ENCODE results near the gene NACC1.

DNA sequence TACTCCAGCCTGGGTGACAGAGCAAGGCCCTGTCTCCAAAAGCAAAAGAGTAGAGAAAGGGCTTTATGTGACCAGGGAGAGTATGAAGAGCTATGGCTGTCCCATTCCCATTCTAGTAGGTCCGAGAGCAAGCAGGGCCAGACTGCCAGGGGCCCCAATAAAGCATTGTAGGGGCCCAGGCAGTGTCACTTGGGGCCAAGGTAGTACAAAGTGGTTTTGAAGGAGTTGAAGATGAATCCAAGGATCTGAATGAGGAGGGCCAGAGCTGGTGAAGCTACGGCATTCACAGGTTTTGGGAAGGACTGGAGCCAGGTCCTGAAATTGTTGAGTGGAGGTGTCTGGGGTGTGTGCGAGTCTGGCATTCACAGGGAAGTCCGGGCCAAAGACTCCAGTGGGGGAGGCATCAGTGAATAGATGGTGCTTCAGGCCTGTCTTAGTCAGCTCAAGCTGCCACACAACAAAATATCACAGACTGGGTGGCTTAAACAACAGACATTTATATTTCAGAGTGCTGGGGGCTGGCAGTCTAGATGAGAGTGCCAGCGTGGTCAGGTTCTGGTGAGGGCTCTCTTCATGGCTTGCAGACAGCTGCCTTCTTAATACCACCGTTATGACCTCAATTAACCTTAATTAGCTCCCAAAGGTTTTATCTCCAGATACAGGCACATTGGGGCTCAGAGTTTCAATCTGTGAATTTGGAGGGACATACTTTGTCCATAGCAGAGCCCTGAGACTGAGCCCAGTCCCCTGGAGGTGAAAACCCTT lies 9.9 kb downstream of the NACC1 start:
- TF ChIP-seq CTCF (IDR thresholded peaks at IDR 0.05; ENCODE audit: poor library complexity) (no peak), EZH2 (IDR thresholded peaks at IDR 0.05; ENCODE audit: borderline replicate concordance) (no peak), EZH2phosphoT487 (IDR thresholded peaks at IDR 0.05; ENCODE audit: low read depth, severe bottlenecking, unreplicated experiment) (no peak)

Data from hepatocyte (in vitro differentiated cells).